Measurements from ENCODE around the gene TM4SF20.
"Not testable (repeated sequence)": the region's sequence is repeated elsewhere in the genome, so short reads cannot be mapped to it uniquely, and the experiment has no call there.

TM4SF20 gene

DNA sequence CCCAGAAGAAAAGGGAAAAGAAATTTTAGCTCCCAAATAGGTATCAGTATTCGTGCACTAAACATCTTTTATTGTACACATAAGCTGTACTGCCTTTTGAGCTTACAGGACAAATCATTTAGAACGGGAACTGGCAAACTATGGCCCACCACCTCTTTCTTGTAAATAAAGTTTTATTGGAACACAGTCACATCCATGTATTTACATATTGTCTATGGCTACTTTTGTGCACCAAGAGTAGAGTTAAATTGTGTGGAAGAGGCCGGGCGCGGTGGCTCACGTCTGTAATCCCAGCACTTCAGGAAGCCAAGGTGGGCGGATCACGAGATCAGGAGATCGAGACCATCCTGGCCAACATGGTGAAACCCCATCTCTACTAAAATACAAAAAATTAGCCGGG is 5.7 kb downstream of the TM4SF20 start:
- DNase-seq = no peak

GRCh38 chr2:227370791-227371312 is 8.3 kb downstream of the TM4SF20 start:
- DNase-seq = peak; percentile 34
- in situ Hi-C loops (cut with MboI; ENCODE audit: low pct_unique_long_range_greater_than_20kb, low sequenced_read_pairs) = no loop called here

More for the DNA sequence above, 5.7 kb downstream of the TM4SF20 start:
- in situ Hi-C loops (cut with MboI; ENCODE audit: low pct_unique_long_range_greater_than_20kb, low sequenced_read_pairs) = no loop called here

DNA sequence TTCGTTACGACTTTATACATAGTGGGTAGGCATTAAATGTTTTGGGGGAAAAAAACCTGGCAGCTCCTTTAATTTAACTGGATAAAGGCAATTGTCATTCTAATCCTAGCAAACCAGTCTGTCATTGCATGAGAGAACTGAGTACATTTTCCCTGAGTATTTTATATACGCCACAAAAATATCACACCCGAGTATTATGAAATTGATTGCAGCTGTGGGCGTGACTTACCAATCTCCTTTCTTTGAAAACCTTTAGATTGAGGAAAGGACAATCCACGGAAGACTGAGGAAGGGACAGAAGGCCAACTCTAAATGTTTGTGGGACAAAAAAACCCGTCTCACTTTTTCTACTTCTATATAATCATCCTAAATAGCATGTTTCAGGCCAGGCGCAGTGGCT is 9.0 kb downstream of the TM4SF20 start:
- in situ Hi-C loops (cut with MboI; ENCODE audit: low pct_unique_long_range_greater_than_20kb, low sequenced_read_pairs) = no loop called here
- DNase-seq = no peak

DNA sequence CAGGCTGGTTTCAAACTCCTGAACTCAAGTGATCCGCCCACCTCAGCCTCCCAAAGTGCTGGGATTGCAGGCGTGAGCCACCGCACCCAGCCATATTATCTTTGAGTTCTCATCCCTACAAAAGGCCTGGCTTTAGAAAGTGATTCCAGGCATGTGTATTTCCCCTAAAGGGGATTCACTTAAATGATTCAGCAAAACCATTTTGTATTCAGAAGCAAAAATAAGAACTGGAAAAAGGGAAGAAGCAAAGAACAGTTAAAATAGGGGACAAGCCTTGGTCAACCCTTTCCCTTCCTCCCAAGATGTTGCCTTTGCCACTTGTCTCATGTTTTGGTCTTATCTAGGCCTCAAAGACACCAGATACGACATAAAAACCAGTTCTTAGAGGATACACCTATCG is 10.5 kb downstream of the TM4SF20 start:
- in situ Hi-C loops (cut with MboI; ENCODE audit: low pct_unique_long_range_greater_than_20kb, low sequenced_read_pairs) = no loop called here
- DNase-seq = no peak

- DNase-seq = no peak
- in situ Hi-C loops (cut with MboI; ENCODE audit: low pct_unique_long_range_greater_than_20kb, low sequenced_read_pairs) = no loop called here
These were observed 11.7 kb downstream of the TM4SF20 start for GRCh38 chr2:227367427-227367795.

DNA sequence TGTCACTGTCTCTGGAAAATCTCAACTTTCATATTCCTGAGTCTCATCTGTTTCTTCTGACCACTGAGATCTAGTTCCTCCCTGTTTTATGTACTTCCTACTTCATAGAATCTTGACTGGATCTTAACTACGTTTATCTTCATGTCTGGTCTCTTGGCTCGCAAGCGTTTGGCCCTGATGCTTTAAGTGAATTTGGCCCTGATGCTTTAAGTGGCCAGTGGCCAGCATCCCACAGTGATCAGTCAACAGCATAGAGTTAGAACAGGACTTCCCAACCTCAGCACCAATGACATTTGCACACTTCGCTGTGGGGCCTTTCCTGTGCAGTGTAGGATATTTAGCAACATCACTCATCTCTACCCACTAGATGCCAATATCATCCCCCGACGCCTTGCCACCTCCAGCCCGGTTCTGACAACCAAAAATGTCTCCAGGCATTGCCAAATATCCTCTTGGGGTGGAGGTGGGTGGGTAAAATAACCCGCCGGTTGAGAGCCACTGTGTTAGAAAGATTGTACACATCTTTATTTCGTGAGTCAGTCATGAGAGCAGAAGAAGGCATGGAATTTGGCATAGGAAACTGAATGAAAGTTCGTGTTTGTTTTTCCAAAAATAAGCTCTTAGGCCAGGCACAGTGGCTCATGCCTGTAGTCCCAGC is 12.2 kb downstream of the TM4SF20 start:
- DNase-seq = no peak
- in situ Hi-C loops (cut with MboI; ENCODE audit: low pct_unique_long_range_greater_than_20kb, low sequenced_read_pairs) = no loop called here

DNA sequence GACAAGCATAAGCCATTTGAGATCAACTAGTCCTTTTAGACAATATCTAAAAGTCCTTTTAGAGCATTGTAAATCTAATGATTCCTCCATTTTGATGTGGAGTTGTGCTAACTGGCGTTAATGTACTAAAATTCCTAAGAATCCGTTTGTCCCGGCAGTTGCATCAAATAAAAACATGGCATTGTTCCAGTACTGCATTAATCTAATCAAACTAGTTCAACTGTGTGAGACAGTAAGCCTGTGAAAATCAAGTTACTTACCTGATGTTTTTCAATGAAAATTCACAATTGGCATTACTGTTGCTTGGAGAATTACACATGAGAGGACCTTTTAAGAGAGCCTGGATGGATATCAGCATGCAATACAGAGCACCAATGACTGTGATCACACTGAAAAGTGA is 13.3 kb downstream of the TM4SF20 start:
- in situ Hi-C loops (cut with MboI; ENCODE audit: low pct_unique_long_range_greater_than_20kb, low sequenced_read_pairs) = no loop called here
- no peak for DNase-seq

- in situ Hi-C loops (cut with MboI; ENCODE audit: low pct_unique_long_range_greater_than_20kb, low sequenced_read_pairs); DNase-seq: not testable (repeated sequence)
These were observed 14.4 kb downstream of the TM4SF20 start for GRCh38 chr2:227364585-227365263.

- in situ Hi-C loops (cut with MboI; ENCODE audit: low pct_unique_long_range_greater_than_20kb, low sequenced_read_pairs) = no loop called here
- no peak for DNase-seq
These were observed 15.3 kb downstream of the TM4SF20 start for GRCh38 chr2:227363756-227364155.

DNA sequence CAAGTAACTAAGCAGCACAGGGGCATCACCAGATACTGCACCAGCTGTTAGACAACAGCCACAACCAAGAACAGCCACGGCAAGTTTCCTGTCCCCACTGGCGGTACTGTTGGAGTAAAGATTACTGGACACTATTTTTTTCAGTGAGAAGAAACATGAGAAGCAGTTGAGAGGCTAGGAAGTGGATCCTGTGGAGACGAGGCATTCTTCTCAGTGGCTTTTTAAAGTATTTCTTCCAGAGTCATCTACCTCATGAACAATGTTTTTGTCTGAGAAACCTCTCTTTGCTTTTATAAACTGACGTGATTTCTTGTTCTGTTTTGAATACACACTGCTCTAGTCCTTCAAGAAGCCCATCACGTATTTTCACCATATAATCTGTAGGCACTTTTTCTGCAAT is 18.8 kb downstream of the TM4SF20 start:
- in situ Hi-C loops (cut with MboI; ENCODE audit: low pct_unique_long_range_greater_than_20kb, low sequenced_read_pairs) = no loop called here
- no peak for DNase-seq

DNA sequence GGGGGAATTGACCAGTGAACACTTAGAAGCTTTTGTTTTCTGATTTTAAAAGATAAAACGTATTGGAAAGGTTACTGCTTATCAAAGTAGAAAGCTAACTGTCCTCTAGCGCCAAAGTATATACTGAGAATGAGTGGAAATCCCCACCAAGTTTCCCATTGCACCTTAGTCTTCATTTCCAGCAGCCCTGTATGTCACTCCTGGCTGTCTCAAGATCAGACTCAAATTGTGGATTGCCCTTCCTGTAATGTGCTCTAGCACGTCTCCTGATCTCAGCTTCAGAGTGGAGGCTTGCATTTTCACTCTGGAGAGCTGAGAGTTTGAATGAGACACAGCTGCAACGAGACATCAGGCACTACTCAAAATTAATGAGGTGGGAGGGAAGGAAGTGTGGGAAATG is 27.5 kb downstream of the TM4SF20 start:
- in situ Hi-C loops (cut with MboI; ENCODE audit: low pct_unique_long_range_greater_than_20kb, low sequenced_read_pairs) = no loop called here
- DNase-seq = no peak

GRCh38 chr2:227349989-227350612 is 29.0 kb downstream of the TM4SF20 start:
- DNase-seq = no peak
- in situ Hi-C loops (cut with MboI; ENCODE audit: low pct_unique_long_range_greater_than_20kb, low sequenced_read_pairs) = no loop called here

DNA sequence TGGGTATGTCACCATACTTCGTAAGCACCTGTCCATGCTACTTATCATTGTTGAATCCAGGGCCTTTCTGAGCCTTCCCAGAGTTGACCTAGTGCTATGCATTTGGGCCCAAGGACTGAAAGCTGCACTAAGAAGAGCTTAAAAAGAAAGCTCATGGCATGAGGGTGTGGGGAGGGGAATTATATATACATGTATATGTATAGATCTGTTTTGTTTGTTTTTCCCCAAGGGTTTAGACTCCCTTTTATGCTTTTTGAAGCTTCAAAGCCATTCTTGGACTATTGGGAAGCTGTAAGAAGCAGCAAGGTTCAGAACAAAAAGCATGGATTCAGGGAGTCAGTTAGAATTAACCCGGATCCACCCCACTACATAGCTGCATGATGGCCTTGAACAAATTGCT is 30.8 kb downstream of the TM4SF20 start:
- in situ Hi-C loops (cut with MboI; ENCODE audit: low pct_unique_long_range_greater_than_20kb, low sequenced_read_pairs) = no loop called here
- DNase-seq = no peak

DNA sequence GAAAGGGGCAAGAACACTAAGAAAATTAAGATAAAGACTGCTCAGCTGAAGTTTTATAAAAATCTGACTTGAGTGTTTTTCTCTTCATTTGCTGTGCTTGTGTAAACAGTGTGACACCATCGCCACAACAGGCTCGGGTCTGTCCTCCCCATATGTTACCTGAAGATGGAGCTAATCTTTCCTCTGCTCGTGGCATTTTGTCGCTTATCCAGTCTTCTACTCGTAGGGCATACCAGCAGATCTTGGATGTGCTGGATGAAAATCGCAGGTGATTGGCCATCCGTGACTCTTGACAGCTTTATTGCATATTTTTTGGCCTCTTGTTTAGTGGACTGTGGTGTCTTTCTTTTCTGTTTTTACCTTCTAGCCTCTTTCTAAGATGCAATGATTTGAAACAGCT is 32.0 kb downstream of the TM4SF20 start:
- in situ Hi-C loops (cut with MboI; ENCODE audit: low pct_unique_long_range_greater_than_20kb, low sequenced_read_pairs) = no loop called here
- no peak for DNase-seq

DNA sequence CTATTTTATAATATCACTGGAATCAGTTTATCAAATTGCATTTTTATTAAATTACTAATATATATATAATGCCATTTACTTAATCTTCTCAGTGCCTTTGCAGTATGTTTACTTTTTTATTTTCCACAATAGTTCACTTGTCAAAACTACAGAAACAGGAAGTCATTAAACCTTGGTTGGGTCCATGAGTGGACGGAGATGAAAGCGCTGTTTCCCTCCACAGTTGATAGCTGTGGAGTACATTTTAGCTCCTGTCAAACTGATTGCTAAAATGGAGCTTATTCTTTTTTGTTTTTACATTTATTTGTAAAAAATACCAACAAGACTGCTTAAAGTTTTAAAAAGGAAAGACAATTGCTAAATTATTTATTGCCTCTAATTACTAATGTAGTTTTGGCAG is 34.9 kb downstream of the TM4SF20 start:
- DNase-seq = no peak
- in situ Hi-C loops (cut with MboI; ENCODE audit: low pct_unique_long_range_greater_than_20kb, low sequenced_read_pairs) = no loop called here

DNA sequence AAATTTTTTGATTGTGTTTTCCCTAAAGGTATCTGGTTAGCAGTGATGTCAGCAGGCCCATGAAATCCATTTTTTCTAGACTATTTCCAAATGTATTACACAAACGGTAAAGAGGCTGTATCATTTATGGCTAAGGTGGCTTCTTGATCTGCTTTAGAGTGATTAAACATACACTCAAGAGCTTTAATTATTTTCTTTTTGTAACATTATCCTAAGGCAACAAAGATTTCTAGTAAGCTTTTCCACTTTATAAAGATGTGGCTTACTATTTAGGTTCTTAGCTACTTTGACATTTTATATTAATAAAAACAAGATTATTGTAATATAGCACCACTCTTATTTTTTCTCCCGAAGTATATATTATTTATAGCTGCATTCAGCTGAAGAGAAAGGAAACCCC is 37.6 kb downstream of the TM4SF20 start:
- no peak for DNase-seq
- in situ Hi-C loops (cut with MboI; ENCODE audit: low pct_unique_long_range_greater_than_20kb, low sequenced_read_pairs) = no loop called here

DNA sequence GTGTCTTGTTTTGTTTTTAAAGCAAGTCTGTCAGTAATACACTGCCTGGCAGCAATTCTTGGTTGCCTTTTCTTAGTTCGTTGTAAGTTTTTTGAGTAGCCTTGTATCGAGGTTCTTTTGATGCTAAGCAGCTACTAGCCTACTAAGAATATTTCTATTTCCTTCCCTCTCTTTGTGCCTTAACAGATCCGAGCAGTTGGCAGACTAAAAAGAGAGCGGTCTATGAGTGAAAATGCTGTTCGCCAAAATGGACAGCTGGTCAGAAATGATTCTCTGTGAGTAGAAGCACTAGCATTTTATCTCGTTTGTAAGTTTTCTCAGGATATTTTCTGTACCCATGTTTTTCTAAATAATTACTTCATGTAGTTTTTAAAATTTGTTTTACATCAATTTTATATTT is 39.0 kb downstream of the TM4SF20 start:
- no peak for DNase-seq
- in situ Hi-C loops (cut with MboI; ENCODE audit: low pct_unique_long_range_greater_than_20kb, low sequenced_read_pairs) = no loop called here

- no peak for DNase-seq
- in situ Hi-C loops (cut with MboI; ENCODE audit: low pct_unique_long_range_greater_than_20kb, low sequenced_read_pairs) = no loop called here
These were observed 40.0 kb downstream of the TM4SF20 start for GRCh38 chr2:227339098-227339599.

GRCh38 chr2:227337442-227337841 is 41.7 kb downstream of the TM4SF20 start:
- no peak for DNase-seq
- in situ Hi-C loops (cut with MboI; ENCODE audit: low pct_unique_long_range_greater_than_20kb, low sequenced_read_pairs) = no loop called here

GRCh38 chr2:227335713-227336112 is 43.4 kb downstream of the TM4SF20 start:
- in situ Hi-C loops (cut with MboI; ENCODE audit: low pct_unique_long_range_greater_than_20kb, low sequenced_read_pairs) = no loop called here
- DNase-seq = no peak

All from KBM-7 (cell line).